Esophagus (tissue), 2 donors: Measurements from ENCODE around the gene KSR1. TPM values are rescaled to one million over a fixed set of nuclear protein-coding genes. Genes with fewer than 3 reads are reported as not detected.
A peak's percentile ranks its signal among the peaks of the same experiment; 100 is the strongest.

ENCODE experiments used
- H3K27ac ChIP-seq, 2 donors: one replicate each; pipeline ENCODE4 v1.5.1; 2013; ENCODE audit warnings: low read depth in 2 of 2, mild to moderate bottlenecking in 2 of 2, inconsistent platforms in 1 of 2, low read length in 1 of 2, moderate library complexity in 1 of 2
- H3K27me3 ChIP-seq, 2 donors: one replicate each; pipeline ENCODE4 v1.6.1; 2013; ENCODE audit warnings: low read length in 2 of 2, control low read depth in 1 of 2, mild to moderate bottlenecking in 1 of 2; ENCODE audit not compliant: insufficient read depth in 2 of 2, control insufficient read depth in 1 of 2
- H3K36me3 ChIP-seq, 2 donors: one replicate each; pipeline ENCODE4 v1.6.1; 2013; ENCODE audit warnings: low read length in 1 of 2; ENCODE audit not compliant: control insufficient read depth in 2 of 2, insufficient read depth in 2 of 2
- H3K4me1 ChIP-seq, 2 donors: one replicate each; pipeline ENCODE4 v1.6.1; 2013; ENCODE audit warnings: low read length in 1 of 2; ENCODE audit not compliant: control insufficient read depth in 2 of 2, insufficient read depth in 2 of 2
- H3K4me3 ChIP-seq, 2 donors: one replicate each; pipeline ENCODE4 v1.5.1; 2013; ENCODE audit warnings: low read length in 2 of 2, mild to moderate bottlenecking in 2 of 2, low read depth in 1 of 2, moderate library complexity in 1 of 2
- H3K9me3 ChIP-seq, 2 donors: one replicate each; pipeline ENCODE4 v1.6.1; 2013; ENCODE audit warnings: mild to moderate bottlenecking in 2 of 2, low read depth in 1 of 2, low read length in 1 of 2, moderate library complexity in 1 of 2; ENCODE audit not compliant: control insufficient read depth in 2 of 2, insufficient read depth in 1 of 2
- WGBS, 2 donors: extraction: QIAGEN DNeasy Blood & Tissue Kit; methylation state at CpG; one replicate each; pipeline ENCODE4 v1.1.7; 2013; 5-methylcytosine and 5-hydroxymethylcytosine counted together
- polyA plus RNA-seq, 2 donors: library from polyadenylated mRNA; stranded (reverse); fragments of 200-250 nt; gene quantifications; one replicate each; pipeline ENCODE4 v1.2.3, GENCODE V29; 2013
- donor health status: healthy with polysubstance abuse.
- donor health status: Bipolar disorder and iron deficiency.

Gene KSR1
- polyA plus RNA-seq, 2 donors, result 35.3 to 52.4 TPM

GRCh38 chr17:27525836-27526603, 69.8 kb downstream of the KSR1 start:
- Histone ChIP-seq H3K4me1 (peaks cover 2 to 3% of the 10 kb centered on the region in 2 donors), H3K4me3 (no peak overlapping the region), H3K9me3 (no peaks in the 10 kb centered on the region), H3K27me3 (no peaks in the 10 kb centered on the region), H3K36me3 (no peaks in the 10 kb centered on the region), H3K27ac (no peak overlapping the region)
- 90 to 93% methylated on average over 6 of the region's 6 CpGs for WGBS, 2 donors

- WGBS, 2 donors, result 25 to 30% methylated on average over 9 of the region's 9 CpGs
- Histone ChIP-seq H3K4me1 (peaks cover 3 to 6% of the 10 kb centered on the region in 2 donors), H3K27ac (no peak overlapping the region), H3K27me3 (no peaks in the 10 kb centered on the region), H3K9me3 (no peaks in the 10 kb centered on the region), H3K4me3 (no peak overlapping the region), H3K36me3 (no peaks in the 10 kb centered on the region)
These were observed 70.4 kb downstream of the KSR1 start for GRCh38 chr17:27526604-27527002.

- 66 to 76% methylated on average over 7 of the region's 7 CpGs for WGBS, 2 donors
- Histone ChIP-seq H3K36me3 (no peaks in the 10 kb centered on the region), H3K9me3 (no peaks in the 10 kb centered on the region), H3K4me3 (no peak overlapping the region), H3K27me3 (no peaks in the 10 kb centered on the region), H3K4me1 (peaks cover 3 to 6% of the 10 kb centered on the region in 2 donors), H3K27ac (no peak overlapping the region)
These were observed 73.1 kb downstream of the KSR1 start for GRCh38 chr17:27529230-27529796.

- H3K9me3 ChIP-seq, result no peaks in the 10 kb centered on the region
These were observed 74.6 kb downstream of the KSR1 start for GRCh38 chr17:27530764-27531391.

GRCh38 chr17:27531469-27531961, 75.3 kb downstream of the KSR1 start:
- Histone ChIP-seq H3K27ac (peak overlapping the region in 1 of 2 donors; percentile 22), H3K4me3 (no peak overlapping the region), H3K9me3 (no peaks in the 10 kb centered on the region), H3K4me1 (peaks cover 0 to 7% of the 10 kb centered on the region in 2 donors), H3K27me3 (no peaks in the 10 kb centered on the region), H3K36me3 (no peaks in the 10 kb centered on the region)
- 85 to 90% methylated on average over 6 of the region's 6 CpGs for WGBS, 2 donors

More at GRCh38 chr17:27530764-27531391, 74.6 kb downstream of the KSR1 start:
- peaks cover 0 to 7% of the 10 kb centered on the region in 2 donors for H3K4me1 ChIP-seq
- no peaks in the 10 kb centered on the region for H3K27me3 ChIP-seq
- peak overlapping the region in 1 of 2 donors; percentile 22 for H3K27ac ChIP-seq
- no peak overlapping the region for H3K4me3 ChIP-seq
- WGBS, 2 donors, result 61 to 71% methylated on average over 12 of the region's 12 CpGs
- H3K36me3 ChIP-seq, result no peaks in the 10 kb centered on the region

GRCh38 chr17:27532269-27533263, 76.3 kb downstream of the KSR1 start:
- no peaks in the 10 kb centered on the region for H3K9me3 ChIP-seq
- no peak overlapping the region for H3K4me3 ChIP-seq
- H3K4me1 ChIP-seq, result peaks cover 0 to 7% of the 10 kb centered on the region in 2 donors
- H3K27me3 ChIP-seq, result no peaks in the 10 kb centered on the region
- H3K36me3 ChIP-seq, result no peaks in the 10 kb centered on the region
- peak overlapping the region in 1 of 2 donors; percentile 28 for H3K27ac ChIP-seq
- 85 to 88% methylated on average over 23 of the region's 23 CpGs for WGBS, 2 donors

GRCh38 chr17:27533874-27534815, 77.9 kb downstream of the KSR1 start:
- peaks cover 0 to 7% of the 10 kb centered on the region in 2 donors for H3K4me1 ChIP-seq
- no peaks in the 10 kb centered on the region for H3K27me3 ChIP-seq
- no peak overlapping the region for H3K4me3 ChIP-seq
- no peaks in the 10 kb centered on the region for H3K9me3 ChIP-seq
- no peak overlapping the region for H3K27ac ChIP-seq
- 86 to 88% methylated on average over 14 of the region's 14 CpGs for WGBS, 2 donors
- H3K36me3 ChIP-seq, result no peaks in the 10 kb centered on the region

GRCh38 chr17:27535178-27535928, 79.1 kb downstream of the KSR1 start:
- no peaks in the 10 kb centered on the region for H3K36me3 ChIP-seq
- no peaks in the 10 kb centered on the region for H3K9me3 ChIP-seq
- peaks cover 0 to 12% of the 10 kb centered on the region in 2 donors for H3K4me1 ChIP-seq
- peak overlapping the region in 1 of 2 donors; percentile 40 for H3K27ac ChIP-seq
- no peaks in the 10 kb centered on the region for H3K27me3 ChIP-seq
- H3K4me3 ChIP-seq, result no peak overlapping the region
- 70 to 79% methylated on average over 12 of the region's 12 CpGs for WGBS, 2 donors
